B cell (primary cell): ENCODE measurements around the gene VWA5B1. TPM values are rescaled to one million over a fixed set of nuclear protein-coding genes. Genes with fewer than 3 reads are reported as not detected.
A peak's percentile ranks its signal among the peaks of the same experiment; 100 is the strongest.

Experiments used
- ATAC-seq: fragments of 200-7000 bp; cut with Tn5 transposase; one replicate; pipeline ENCODE4 v1.10.0; 2021; ENCODE audit warnings: low read depth, mild to moderate bottlenecking, moderate number of reproducible peaks, moderate library complexity
- CTCF ChIA-PET: fragments of 350-600 bp; sonication (Branson Sonifier 250); formaldehyde crosslinking; loops from one replicate; lab custom pipeline; 2021; ENCODE audit warnings: antibody characterized with exemption, inconsistent platforms; lab: Charles Lee
- POLR2A ChIA-PET: fragments of 350-600 bp; sonication (Branson Sonifier 250); formaldehyde crosslinking; loops from one replicate; lab custom pipeline; 2021; ENCODE audit warnings: antibody characterized with exemption; lab: Charles Lee
- DNase-seq: peaks from one replicate; pipeline ENCODE4 v3.0.0; 2013
- H2AFZ ChIP-seq: 2 replicates; pipeline ENCODE4 v1.6.1; 2012; ENCODE audit warnings: mild to moderate bottlenecking, low read depth, low read length; ENCODE audit not compliant: insufficient read depth, poor library complexity, severe bottlenecking
- H3K27ac ChIP-seq, 2 donors: 1 replicate in 1 of 2; 2 replicates in 1 of 2; pipeline ENCODE4 v1.5.1; 2012 to 2013; ENCODE audit warnings: low read length in 2 of 2, mild to moderate bottlenecking in 2 of 2, moderate library complexity in 1 of 2
- H3K27me3 ChIP-seq, 4 experiments: fragments of 200-600 bp in 1 of 4; sonication (generic) in 1 of 4; replicated peaks in 1 of 4; 1 replicate in 2 of 4; 2 replicates in 2 of 4; pipeline versions ENCODE4 v1.6.1 to v1.7.0; 2013 to 2016; ENCODE audit warnings: low read length in 3 of 4, mild to moderate bottlenecking in 2 of 4, mixed read lengths in 1 of 4, moderate library complexity in 1 of 4; ENCODE audit not compliant: insufficient read depth in 4 of 4, control insufficient read depth in 3 of 4; ENCODE audit errors: control extremely low read depth in 1 of 4
- H3K36me3 ChIP-seq, 2 experiments: replicated peaks in 1 of 2; 1 replicate in 1 of 2; 2 replicates in 1 of 2; pipeline versions ENCODE4 v1.6.1 to v1.7.1; 2013; ENCODE audit warnings: low read length in 1 of 2; ENCODE audit not compliant: insufficient read depth in 2 of 2, control insufficient read depth in 1 of 2; ENCODE audit errors: control extremely low read depth in 1 of 2, extremely low read depth in 1 of 2
- H3K4me1 ChIP-seq, 2 donors: fragments of 200-600 bp in 1 of 2; sonication (generic) in 1 of 2; 1 replicate in 1 of 2; 2 replicates in 1 of 2; pipeline versions ENCODE4 v1.5.1 to v1.6.1; 2013 to 2017; ENCODE audit warnings: low read length in 2 of 2; ENCODE audit not compliant: control insufficient read depth in 2 of 2, insufficient read depth in 2 of 2
- H3K4me2 ChIP-seq: replicated peaks from 2 replicates; pipeline ENCODE3; 2012; ENCODE audit warnings: mild to moderate bottlenecking, low read depth, low read length; ENCODE audit not compliant: poor library complexity, severe bottlenecking
- H3K4me3 ChIP-seq, 5 experiments: fragments of 200-600 bp in 1 of 5; sonication (generic) in 1 of 5; 1 replicate in 3 of 5; 2 replicates in 2 of 5; pipeline versions ENCODE4 v1.5.1 to v1.7.0; 2011 to 2016; ENCODE audit warnings: low read length in 4 of 5, mild to moderate bottlenecking in 4 of 5, low read depth in 2 of 5, control low read depth in 1 of 5, moderate library complexity in 1 of 5; ENCODE audit not compliant: insufficient read depth in 1 of 5; ENCODE audit errors: control extremely low read depth in 1 of 5, extremely low read depth in 1 of 5
- H3K79me2 ChIP-seq: fragments of 200-600 bp; sonication (generic); one replicate; pipeline ENCODE4 v1.6.0; 2016; ENCODE audit warnings: low read length; ENCODE audit not compliant: control insufficient read depth, insufficient read depth
- H3K9ac ChIP-seq: fragments of 200-600 bp; sonication (generic); 2 replicates; pipeline ENCODE4 v1.6.1; 2017; ENCODE audit warnings: mild to moderate bottlenecking, low read length, moderate library complexity
- H3K9me3 ChIP-seq, 3 donors: one replicate each; pipeline versions ENCODE4 v1.6.1 to v1.7.1; 2013; ENCODE audit warnings: low read length in 2 of 3; ENCODE audit not compliant: control insufficient read depth in 2 of 3, insufficient read depth in 1 of 3; ENCODE audit errors: control extremely low read depth in 1 of 3
- H4K20me1 ChIP-seq: 2 replicates; pipeline ENCODE4 v1.6.0; 2012; ENCODE audit warnings: mild to moderate bottlenecking, low read length; ENCODE audit not compliant: insufficient read depth, control insufficient read depth, poor library complexity, severe bottlenecking
- H3K27ac Mint-ChIP-seq: one replicate; pipeline ENCODE4 v1.8.0; 2021; ENCODE audit warnings: mixed read lengths
- H3K27me3 Mint-ChIP-seq: one replicate; pipeline ENCODE4 v1.8.0; 2021; ENCODE audit warnings: mixed read lengths
- H3K4me1 Mint-ChIP-seq: one replicate; pipeline ENCODE4 v1.8.0; 2021; ENCODE audit warnings: mixed read lengths
- H3K4me3 Mint-ChIP-seq: one replicate; pipeline ENCODE4 v1.8.0; 2021; ENCODE audit warnings: mixed read lengths
- H3K9me3 Mint-ChIP-seq: one replicate; pipeline ENCODE4 v1.8.0; 2022; ENCODE audit warnings: mixed read lengths; ENCODE audit not compliant: insufficient read depth
- CTCF ChIP-seq: fragments of 200-600 bp; IDR thresholded peaks from one replicate; pipeline ENCODE4 v1.8.0; 2022; ENCODE audit warnings: antibody characterized with exemption, mild to moderate bottlenecking
- EZH2 ChIP-seq: IDR thresholded peaks from 2 replicates; pipeline ENCODE4 v1.6.1; 2012; ENCODE audit warnings: borderline replicate concordance, low read depth, mild to moderate bottlenecking, moderate library complexity, low read length; ENCODE audit not compliant: insufficient read depth, poor library complexity, severe bottlenecking
- WGBS: methylation state at CpG from one replicate; pipeline ENCODE4 v1.1.5; 2013; ENCODE audit warnings: missing lambda C conversion rate; ENCODE audit not compliant: insufficient coverage; 5-methylcytosine and 5-hydroxymethylcytosine counted together
- intact Hi-C: fragments of 100-400 bp; cut with micrococcal nuclease; formaldehyde crosslinking; loops from one replicate; pipeline ENCODE4 v1.10.0; 2022
- polyA plus RNA-seq: library from polyadenylated mRNA; depleted of rRNA; stranded (reverse); fragments of >200 nt; gene quantifications from 2 replicates; pipeline ENCODE4 v1.2.3, GENCODE V29; 2012
- total RNA-seq, 2 donors: library from RNA; stranded (reverse); fragments of 120-200 nt in 1 of 2; gene quantifications; 1 replicate in 1 of 2; 2 replicates in 1 of 2; pipeline versions ENCODE4 v1.2.3 to v1.2.4, GENCODE V29; 2013 to 2022

VWA5B1 gene
- total and polyA plus RNA-seq, 2 donors (not counting 1 experiment from before 2014, with no cell fraction given) = not detected

GRCh38 chr1:20321573-20321972, 30.9 kb downstream of the VWA5B1 start:
- CTCF ChIA-PET = no interaction called here
- no peak for DNase-seq
- H3K9ac ChIP-seq = no peak overlapping the region
- TF ChIP-seq EZH2 = no peak
- TF ChIP-seq CTCF = no peak
- no peak overlapping the region for H3K27ac ChIP-seq
- 64% methylated on average over 5 of the region's 5 CpGs for WGBS
- H3K9me3 Mint-ChIP-seq = no peaks in the 10 kb centered on the region
- H3K36me3 ChIP-seq = no peaks in the 10 kb centered on the region
- POLR2A ChIA-PET = no interaction called here
- no peak for ATAC-seq
- H3K4me1 Mint-ChIP-seq = peaks cover 8% of the 10 kb centered on the region
- H3K4me3 ChIP-seq = no peak overlapping the region
- no peak overlapping the region for H3K4me2 ChIP-seq
- H3K4me1 ChIP-seq = peaks cover 5 to 8% of the 10 kb centered on the region in 2 donors
- no peak overlapping the region for H2AFZ ChIP-seq
- H3K27me3 Mint-ChIP-seq = peaks cover 22% of the 10 kb centered on the region
- no peaks in the 10 kb centered on the region for H4K20me1 ChIP-seq
- peaks cover 0 to 5% (median 0%) of the 10 kb centered on the region in 3 donors for H3K9me3 ChIP-seq
- no peaks in the 10 kb centered on the region for H3K79me2 ChIP-seq
- no peak overlapping the region for H3K4me3 Mint-ChIP-seq
- no peak overlapping the region for H3K27ac Mint-ChIP-seq
- peaks cover 0 to 17% (median 0%) of the 10 kb centered on the region in 4 experiments for H3K27me3 ChIP-seq
- intact Hi-C loops = no loop called here

- H3K4me3 ChIP-seq = no peak overlapping the region
- 49% methylated on average over 10 of the region's 11 CpGs for WGBS
- H3K27me3 ChIP-seq = peaks cover 0 to 18% (median under 1%) of the 10 kb centered on the region in 4 experiments
- H3K36me3 ChIP-seq = no peaks in the 10 kb centered on the region
- ATAC-seq (no peak), DNase-seq (no peak)
- no peaks in the 10 kb centered on the region for H4K20me1 ChIP-seq
- TF ChIP-seq CTCF = no peak
- no peak for TF ChIP-seq EZH2
- no peak overlapping the region for H3K27ac Mint-ChIP-seq
- H3K4me1 Mint-ChIP-seq = peaks cover 8% of the 10 kb centered on the region
- H3K79me2 ChIP-seq = no peaks in the 10 kb centered on the region
- CTCF ChIA-PET = no interaction called here
- H3K9me3 ChIP-seq = peaks cover 0 to 5% (median 0%) of the 10 kb centered on the region in 3 donors
- POLR2A ChIA-PET = no interaction called here
- H3K27me3 Mint-ChIP-seq = peaks cover 29% of the 10 kb centered on the region
- H3K27ac ChIP-seq = no peak overlapping the region
- no peaks in the 10 kb centered on the region for H3K9me3 Mint-ChIP-seq
- no peak overlapping the region for H3K4me2 ChIP-seq
- H3K4me3 Mint-ChIP-seq = no peak overlapping the region
- H3K4me1 ChIP-seq = peaks cover 5 to 8% of the 10 kb centered on the region in 2 donors
- no peak overlapping the region for H3K9ac ChIP-seq
- peak overlapping the region; percentile 46 for H2AFZ ChIP-seq
- intact Hi-C loops = no loop called here
Observed at GRCh38 chr1:20322081-20322824, 31.6 kb downstream of the VWA5B1 start.
